H9 (cell line): ENCODE measurements around the gene CLIC3. TPM values are rescaled to one million over a fixed set of nuclear protein-coding genes. Genes with fewer than 3 reads are reported as not detected.

Source experiments
- DNase-seq: peaks from one replicate; pipeline ENCODE4 v3.0.0-alpha.2; 2017
- H2AFZ ChIP-seq: one replicate; pipeline ENCODE4 v1.6.1; 2013; ENCODE audit warnings: mild to moderate bottlenecking, low read length, control low read depth, moderate library complexity
- H2AK5ac ChIP-seq: 2 replicates; pipeline ENCODE4 v1.6.1; 2013; ENCODE audit warnings: low read length, control low read depth, mixed read lengths; ENCODE audit not compliant: insufficient read length
- H2BK120ac ChIP-seq: one replicate; pipeline ENCODE4 v1.6.1; 2013; ENCODE audit warnings: low read depth, mild to moderate bottlenecking, low read length, control low read depth, inconsistent platforms; ENCODE audit not compliant: poor library complexity, severe bottlenecking
- H2BK12ac ChIP-seq: 2 replicates; pipeline ENCODE4 v1.6.1; 2013; ENCODE audit warnings: low read length, control low read depth, mixed read lengths, low read depth; ENCODE audit not compliant: insufficient read length
- H2BK15ac ChIP-seq: 2 replicates; pipeline ENCODE4 v1.6.1; 2013; ENCODE audit warnings: low read depth, low read length, control low read depth
- H2BK20ac ChIP-seq: one replicate; pipeline ENCODE4 v1.6.1; 2013; ENCODE audit warnings: low read depth, mild to moderate bottlenecking, low read length, control low read depth, inconsistent platforms; ENCODE audit not compliant: poor library complexity, severe bottlenecking
- H2BK5ac ChIP-seq: 2 replicates; pipeline ENCODE4 v1.6.1; 2013; ENCODE audit warnings: low read length, control low read depth, mixed read lengths; ENCODE audit not compliant: insufficient read length
- H3K14ac ChIP-seq: 2 replicates; pipeline ENCODE4 v1.6.1; 2013; ENCODE audit warnings: low read length, control low read depth; ENCODE audit not compliant: insufficient read depth
- H3K18ac ChIP-seq: 2 replicates; pipeline ENCODE4 v1.6.1; 2013; ENCODE audit warnings: low read depth, mild to moderate bottlenecking, mixed read lengths, low read length, control low read depth; ENCODE audit not compliant: insufficient read length
- H3K23ac ChIP-seq: 2 replicates; pipeline ENCODE4 v1.6.1; 2013; ENCODE audit warnings: low read length, control low read depth, mixed read lengths, low read depth; ENCODE audit not compliant: insufficient read length
- H3K23me2 ChIP-seq: 2 replicates; pipeline ENCODE4 v1.6.1; 2013; ENCODE audit warnings: low read depth, mild to moderate bottlenecking, mixed read lengths, low read length, control low read depth; ENCODE audit not compliant: insufficient read length, poor library complexity, severe bottlenecking
- H3K27ac ChIP-seq: 2 replicates; pipeline ENCODE4 v1.5.1; 2013; ENCODE audit warnings: low read length, control low read depth, mixed read lengths, low read depth; ENCODE audit not compliant: insufficient read length
- H3K27me3 ChIP-seq: 2 replicates; pipeline ENCODE4 v1.6.1; 2013; ENCODE audit warnings: low read length, control low read depth, inconsistent platforms; ENCODE audit not compliant: insufficient read depth
- H3K4ac ChIP-seq: 2 replicates; pipeline ENCODE4 v1.6.1; 2013; ENCODE audit warnings: low read depth, mild to moderate bottlenecking, control low read depth, inconsistent platforms, low read length, moderate library complexity
- H3K4me1 ChIP-seq: 2 replicates; pipeline ENCODE4 v1.6.1; 2013; ENCODE audit warnings: low read length, control low read depth, inconsistent platforms; ENCODE audit not compliant: insufficient read depth
- H3K4me2 ChIP-seq: 2 replicates; pipeline ENCODE4 v1.6.1; 2013; ENCODE audit warnings: low read length, control low read depth, mixed read lengths; ENCODE audit not compliant: insufficient read length, insufficient read depth
- H3K56ac ChIP-seq: 2 replicates; pipeline ENCODE4 v1.6.1; 2013; ENCODE audit warnings: low read depth, mild to moderate bottlenecking, mixed read lengths, low read length, control low read depth; ENCODE audit not compliant: insufficient read length
- H3K79me1 ChIP-seq: 2 replicates; pipeline ENCODE4 v1.6.1; 2013; ENCODE audit warnings: low read depth, mild to moderate bottlenecking, moderate library complexity, low read length, control low read depth, inconsistent platforms; ENCODE audit not compliant: insufficient read depth, poor library complexity, severe bottlenecking
- H3K79me2 ChIP-seq: 2 replicates; pipeline ENCODE4 v1.6.1; 2013; ENCODE audit warnings: low read length, control low read depth, inconsistent platforms; ENCODE audit not compliant: insufficient read depth
- H3K9ac ChIP-seq: 2 replicates; pipeline ENCODE4 v1.6.1; 2013; ENCODE audit warnings: low read length, control low read depth, mixed read lengths; ENCODE audit not compliant: insufficient read length; ENCODE audit errors: extremely low read depth
- H3K9me3 ChIP-seq: one replicate; pipeline ENCODE4 v1.6.1; 2013; ENCODE audit warnings: low read depth, low read length, inconsistent platforms; ENCODE audit not compliant: control insufficient read depth
- H3T11ph ChIP-seq: one replicate; pipeline ENCODE4 v1.6.1; 2013; ENCODE audit warnings: mild to moderate bottlenecking, low read length, control low read depth, inconsistent platforms
- H4K20me1 ChIP-seq: one replicate; pipeline ENCODE4 v1.6.1; 2013; ENCODE audit not compliant: control insufficient read depth, insufficient read length, insufficient read depth
- H4K5ac ChIP-seq: 2 replicates; pipeline ENCODE4 v1.6.1; 2013; ENCODE audit warnings: low read depth, mild to moderate bottlenecking, mixed read lengths, low read length, control low read depth; ENCODE audit not compliant: insufficient read length
- H4K8ac ChIP-seq: replicated peaks from 2 replicates; pipeline ENCODE4 v1.6.1; 2013; ENCODE audit warnings: low read length, control low read depth, mixed read lengths, low read depth; ENCODE audit not compliant: insufficient read length
- H4K91ac ChIP-seq: 2 replicates; pipeline ENCODE4 v1.6.1; 2013; ENCODE audit warnings: low read depth, mild to moderate bottlenecking, moderate library complexity, mixed read lengths, low read length, control low read depth; ENCODE audit not compliant: insufficient read length
- H3K27ac Mint-ChIP-seq, 3 experiments: 2 replicates in 2 of 3; 3 replicates in 1 of 3; pipeline ENCODE4 v1.8.0; 2020 to 2021; ENCODE audit warnings: mixed read lengths in 3 of 3, mild to moderate bottlenecking in 1 of 3, moderate library complexity in 1 of 3
- H3K27me3 Mint-ChIP-seq: 2 replicates; pipeline ENCODE4 v1.8.0; 2021; ENCODE audit warnings: low read depth, mild to moderate bottlenecking, moderate library complexity, mixed read lengths
- H3K36me3 Mint-ChIP-seq, 3 experiments: 2 replicates in 2 of 3; 3 replicates in 1 of 3; pipeline ENCODE4 v1.8.0; 2020 to 2021; ENCODE audit warnings: low read depth in 3 of 3, mixed read lengths in 3 of 3; ENCODE audit not compliant: insufficient read depth in 1 of 3
- H3K4me1 Mint-ChIP-seq, 2 experiments: 2 replicates each; pipeline ENCODE4 v1.8.0; 2020; ENCODE audit warnings: mixed read lengths in 2 of 2
- H3K4me3 Mint-ChIP-seq, 2 experiments: 2 replicates in 1 of 2; 3 replicates in 1 of 2; pipeline ENCODE4 v1.8.0; 2020 to 2021; ENCODE audit warnings: mild to moderate bottlenecking in 2 of 2, mixed read lengths in 2 of 2, moderate library complexity in 1 of 2
- H3K9me3 Mint-ChIP-seq, 2 experiments: 2 replicates in 1 of 2; 3 replicates in 1 of 2; pipeline ENCODE4 v1.8.0; 2020; ENCODE audit warnings: mild to moderate bottlenecking in 2 of 2, mixed read lengths in 2 of 2, moderate library complexity in 1 of 2
- WGBS: extraction: QIAGEN DNeasy Blood & Tissue Kit; methylation state at CpG from one replicate; pipeline ENCODE4 v1.1.7; 2013; ENCODE audit warnings: missing lambda C conversion rate, low lambda C conversion rate, mixed read lengths; ENCODE audit not compliant: insufficient read length; ENCODE audit errors: extremely low coverage; 5-methylcytosine and 5-hydroxymethylcytosine counted together
- total RNA-seq: library from RNA; stranded (reverse); gene quantifications from 2 replicates; pipeline ENCODE4 v1.2.1, GENCODE V29; 2021
- TF ChIP-seq, protein P1 (sequence below): fragments of 200-600 bp; sonication (generic); conservative IDR thresholded peaks from 3 replicates; pipeline ENCODE4 v1.8.0; 2021; ENCODE audit warnings: antibody characterized with exemption, mild to moderate bottlenecking

Gene CLIC3
- total RNA-seq, 1 experiment from 2014 or later = 0.31 TPM

DNA sequence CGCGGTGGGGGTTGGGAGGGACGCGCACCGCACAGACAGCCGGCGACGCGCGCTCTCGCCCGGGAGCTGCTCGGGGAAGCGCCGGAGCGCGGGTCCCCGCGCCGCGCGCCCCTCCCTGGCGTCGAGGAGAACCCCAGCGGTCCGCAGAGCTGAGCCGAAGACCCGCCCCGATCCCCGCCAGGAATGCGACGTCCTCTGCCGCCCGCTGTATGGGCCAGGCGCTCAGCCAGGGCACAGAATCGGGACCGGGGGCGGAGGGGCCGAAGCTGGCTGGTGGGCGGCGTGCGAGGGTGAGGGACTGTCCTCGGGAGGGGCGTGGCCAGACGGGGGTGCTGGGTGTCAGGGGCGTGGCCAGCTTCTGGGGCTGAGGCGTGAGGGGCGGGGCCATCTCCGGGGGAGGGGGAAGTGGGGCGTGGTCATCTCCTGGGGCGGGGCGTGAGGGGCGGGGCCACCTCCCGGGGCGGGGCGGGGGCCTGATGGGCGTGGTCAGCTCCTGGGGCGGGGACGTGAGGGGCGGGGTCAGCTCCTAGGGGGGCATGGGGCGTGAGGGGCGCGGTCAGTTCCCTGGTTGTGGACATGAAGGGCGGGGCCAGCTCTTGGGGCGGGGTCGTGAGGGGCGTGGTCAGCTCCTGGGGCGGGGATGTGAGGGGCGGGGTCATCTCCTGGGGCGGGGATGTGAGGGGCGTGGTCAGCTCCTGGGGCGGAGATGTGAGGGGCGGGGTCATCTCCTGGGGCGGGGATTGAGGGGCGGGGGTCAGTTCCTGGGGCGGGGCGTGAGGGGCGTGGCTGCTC, 18.1 kb downstream of the CLIC3 start:
- no CpG with 5 or more reads among the region's 78 CpGs for WGBS
- H3T11ph ChIP-seq = no peak overlapping the region
- Mint-ChIP-seq H3K4me3 (peak overlapping the region; percentile 54 to 78), H3K27me3 (peaks cover 7% of the 10 kb centered on the region), H3K4me1 (peaks cover 2 to 16% of the 10 kb centered on the region in 2 experiments), H3K27ac (no peak overlapping the region), H3K9me3 (no peaks in the 10 kb centered on the region), H3K36me3 (peaks cover 0 to 3% (median 0%) of the 10 kb centered on the region in 3 experiments; a peak in 1 of 7 replicates)
- no peak overlapping the region for H2BK15ac ChIP-seq
- no peak overlapping the region for H4K8ac ChIP-seq
- H4K5ac ChIP-seq = no peak overlapping the region
- H2BK12ac ChIP-seq = no peak overlapping the region
- H2AFZ ChIP-seq = no peak overlapping the region
- no peak overlapping the region for H3K9ac ChIP-seq
- H2BK20ac ChIP-seq = no peak overlapping the region
- H3K4me1 ChIP-seq = no peaks in the 10 kb centered on the region; the same call in 1 of the 2 replicates
- TF ChIP-seq, protein P1, sequence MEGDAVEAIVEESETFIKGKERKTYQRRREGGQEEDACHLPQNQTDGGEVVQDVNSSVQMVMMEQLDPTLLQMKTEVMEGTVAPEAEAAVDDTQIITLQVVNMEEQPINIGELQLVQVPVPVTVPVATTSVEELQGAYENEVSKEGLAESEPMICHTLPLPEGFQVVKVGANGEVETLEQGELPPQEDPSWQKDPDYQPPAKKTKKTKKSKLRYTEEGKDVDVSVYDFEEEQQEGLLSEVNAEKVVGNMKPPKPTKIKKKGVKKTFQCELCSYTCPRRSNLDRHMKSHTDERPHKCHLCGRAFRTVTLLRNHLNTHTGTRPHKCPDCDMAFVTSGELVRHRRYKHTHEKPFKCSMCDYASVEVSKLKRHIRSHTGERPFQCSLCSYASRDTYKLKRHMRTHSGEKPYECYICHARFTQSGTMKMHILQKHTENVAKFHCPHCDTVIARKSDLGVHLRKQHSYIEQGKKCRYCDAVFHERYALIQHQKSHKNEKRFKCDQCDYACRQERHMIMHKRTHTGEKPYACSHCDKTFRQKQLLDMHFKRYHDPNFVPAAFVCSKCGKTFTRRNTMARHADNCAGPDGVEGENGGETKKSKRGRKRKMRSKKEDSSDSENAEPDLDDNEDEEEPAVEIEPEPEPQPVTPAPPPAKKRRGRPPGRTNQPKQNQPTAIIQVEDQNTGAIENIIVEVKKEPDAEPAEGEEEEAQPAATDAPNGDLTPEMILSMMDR = no peak
- H3K27me3 ChIP-seq = no peaks in the 10 kb centered on the region
- DNase-seq = peak; percentile 94
- H3K23me2 ChIP-seq = peaks cover 9% of the 10 kb centered on the region
- H3K56ac ChIP-seq = no peak overlapping the region
- no peak overlapping the region for H3K23ac ChIP-seq
- no peak overlapping the region for H2AK5ac ChIP-seq
- no peaks in the 10 kb centered on the region for H4K20me1 ChIP-seq
- H3K27ac ChIP-seq = no peak overlapping the region
- no peak overlapping the region for H2BK120ac ChIP-seq
- no peak overlapping the region for H3K4ac ChIP-seq
- peak overlapping the region; percentile 65 for H3K18ac ChIP-seq
- H2BK5ac ChIP-seq = no peak overlapping the region
- H3K79me1 ChIP-seq = no peaks in the 10 kb centered on the region
- no peaks in the 10 kb centered on the region for H3K79me2 ChIP-seq
- H3K4me2 ChIP-seq = peak overlapping the region; percentile 59
- H3K14ac ChIP-seq = peak overlapping the region; percentile 41; the same call in 1 of the 2 replicates
- H4K91ac ChIP-seq = no peak overlapping the region
- H3K9me3 ChIP-seq = no peaks in the 10 kb centered on the region
